Endometrial microvascular endothelial cells (primary cell): ENCODE results near the gene ZNF787. TPM values are rescaled to one million over a fixed set of nuclear protein-coding genes. Genes with fewer than 3 reads are reported as not detected.

Source experiments
- in situ Hi-C: cut with HindIII; loops from 2 replicates; pipeline ENCODE4 v1.10.0; 2017; ENCODE audit warnings: low sequenced_read_pairs, low pct_unique_long_range_greater_than_20kb; ENCODE audit errors: inconsistent ontology term
- total RNA-seq: library from RNA; depleted of rRNA; stranded (reverse); fragments of >200 nt; gene quantifications from one replicate; pipeline ENCODE4 v1.2.3, GENCODE V29; 2015; ENCODE audit errors: inconsistent ontology term

The ZNF787 gene
- total RNA-seq, 1 donor from 2014 or later, result 15.5 TPM

DNA sequence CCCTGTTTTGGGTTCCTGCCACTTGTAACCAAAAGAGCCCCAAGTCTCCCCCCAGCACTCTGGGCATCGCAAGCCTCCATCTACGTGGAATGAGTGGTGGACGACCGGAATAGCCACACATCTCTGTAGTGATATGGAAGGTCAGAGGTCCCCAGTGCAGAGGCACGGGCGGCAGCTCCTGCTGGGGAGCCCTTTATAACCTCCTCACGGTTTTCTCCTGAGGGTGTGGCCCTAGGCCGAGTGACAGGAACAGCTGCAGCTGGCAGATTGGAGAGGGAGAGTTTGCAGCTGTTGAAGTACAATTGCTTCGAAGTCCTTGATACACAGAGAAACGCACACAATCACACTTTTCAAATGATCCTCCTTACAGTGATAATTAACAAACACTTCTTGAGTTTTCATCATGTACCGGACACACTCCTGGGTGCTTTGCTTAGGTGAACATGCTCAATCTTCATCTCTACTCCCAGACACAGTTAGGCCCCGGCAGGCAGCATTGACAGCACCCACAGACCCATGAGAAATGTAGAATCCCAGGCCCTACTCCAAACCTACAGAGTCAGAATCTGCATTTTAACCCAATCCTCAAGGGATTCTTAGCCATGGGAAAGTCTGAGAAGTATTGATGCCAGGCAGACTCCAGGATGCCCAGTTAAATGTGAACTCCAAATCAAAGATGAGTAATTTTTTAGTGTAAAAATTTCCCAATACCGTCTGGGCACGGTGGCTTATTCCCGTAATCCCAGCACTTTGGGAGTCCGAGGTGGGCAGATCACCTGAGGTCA lies 4.9 kb upstream of the ZNF787 start:
- in situ Hi-C loops, result no loop called here

DNA sequence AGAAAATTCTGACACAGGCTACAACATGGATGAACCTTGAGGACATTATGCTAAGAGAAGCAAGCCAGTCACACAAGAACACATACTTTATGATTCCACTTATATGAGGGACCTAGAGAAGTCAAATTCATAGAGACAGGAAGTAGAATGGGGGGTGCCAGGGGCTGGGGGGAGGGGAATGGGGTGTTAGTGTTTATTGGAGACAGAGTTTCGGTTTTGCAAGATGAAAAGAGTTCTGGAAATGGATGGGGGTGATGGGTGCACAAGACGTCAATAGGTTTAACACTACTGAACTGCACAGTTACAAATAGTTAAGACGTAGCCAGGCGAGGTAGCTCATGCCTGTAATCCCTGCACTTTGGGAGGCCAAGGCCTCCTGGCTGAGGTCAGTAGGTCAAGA lies 3.5 kb upstream of the ZNF787 start:
- in situ Hi-C loops, result no loop called here

- in situ Hi-C loops, result no loop called here
Observed at GRCh38 chr19:56123266-56123891, 2.3 kb upstream of the ZNF787 start.

- in situ Hi-C loops, result no loop called here
Observed at GRCh38 chr19:56120371-56121179, 520 bp downstream of the ZNF787 start.

DNA sequence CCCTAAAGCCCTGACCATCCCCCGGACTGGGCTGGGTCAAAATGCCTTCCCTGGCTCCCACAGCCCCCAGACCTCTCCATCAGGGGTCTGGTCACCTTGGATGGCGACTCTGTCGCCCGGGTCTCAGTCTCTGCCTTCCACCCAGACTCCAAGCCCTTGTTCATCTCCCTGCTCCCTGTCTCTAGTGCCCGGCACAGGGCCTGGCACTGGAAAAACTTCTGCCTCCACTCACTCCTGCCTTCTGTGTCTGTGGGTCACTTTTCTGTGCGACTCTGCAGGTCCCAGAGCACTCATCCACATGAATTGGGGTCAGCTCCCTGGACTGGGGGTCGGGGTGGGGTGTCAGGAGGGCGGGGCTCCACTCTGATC lies 1.1 kb downstream of the ZNF787 start:
- in situ Hi-C loops, result no loop called here

- in situ Hi-C loops, result no loop called here
Observed at GRCh38 chr19:56119582-56119978, 1.5 kb downstream of the ZNF787 start.

DNA sequence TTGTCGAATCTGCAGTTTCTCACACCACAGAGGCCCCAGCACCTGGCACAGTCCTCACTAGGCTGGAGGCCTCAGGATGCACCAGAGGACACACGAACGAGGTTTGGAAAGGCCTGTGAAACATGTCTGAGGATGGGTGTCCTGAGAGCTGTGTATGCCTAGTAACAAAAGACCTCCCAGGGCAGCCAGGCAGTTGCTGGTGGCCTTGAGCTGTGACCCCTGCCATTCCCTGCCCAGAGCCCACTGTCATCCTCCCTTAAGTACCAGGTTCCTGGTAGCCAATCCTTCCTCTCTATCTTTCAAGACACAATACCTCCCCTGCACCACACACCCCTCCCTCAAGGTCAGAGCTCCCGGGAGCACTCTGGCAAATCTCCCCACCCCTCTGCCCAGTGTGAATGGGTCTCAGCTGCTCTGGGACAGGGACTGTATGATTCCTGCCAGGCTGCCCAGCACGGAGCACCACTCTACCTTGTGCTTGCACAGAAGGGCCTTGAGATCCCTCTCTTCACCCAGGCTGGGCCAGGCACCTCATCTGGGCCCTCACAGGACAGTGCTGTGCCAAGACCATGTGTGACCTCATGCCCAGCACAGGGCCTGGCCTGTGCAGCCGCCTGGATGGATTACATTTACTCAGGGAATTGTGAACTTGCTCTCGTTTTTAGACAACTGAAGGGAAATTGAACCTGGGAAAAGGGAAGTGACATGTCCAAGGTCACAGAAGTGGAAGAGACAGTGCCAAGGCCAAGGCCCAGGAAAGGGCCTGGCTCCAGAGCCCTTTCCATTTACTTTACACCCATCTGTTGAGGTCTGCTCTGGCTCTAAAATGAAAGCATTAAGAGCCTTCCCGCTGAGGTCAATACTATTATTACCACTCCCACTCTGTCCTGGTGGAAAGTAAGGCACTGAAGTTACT lies 2.2 kb downstream of the ZNF787 start:
- in situ Hi-C loops, result no loop called here

DNA sequence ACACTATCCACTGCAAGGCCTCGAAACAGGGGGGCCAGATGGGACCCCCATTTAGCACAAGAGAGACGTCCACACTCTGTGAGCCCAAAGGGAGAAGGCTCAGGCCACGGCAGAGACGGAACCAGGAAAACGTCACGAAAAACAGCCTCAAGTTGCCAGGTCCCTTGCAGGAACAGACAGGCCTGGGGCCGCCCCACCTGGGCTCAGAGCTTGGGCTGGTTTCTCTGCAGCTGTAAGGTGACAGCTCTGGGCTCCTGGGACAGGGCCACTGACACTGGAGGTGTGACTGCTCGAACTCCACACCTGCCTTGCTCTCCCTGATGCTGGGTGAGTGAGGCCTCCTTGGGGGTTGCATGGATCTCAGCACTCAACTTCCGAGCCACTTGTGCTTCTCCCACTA lies 3.2 kb downstream of the ZNF787 start:
- in situ Hi-C loops, result no loop called here

- in situ Hi-C loops, result no loop called here
Observed at GRCh38 chr19:56117376-56117884, 3.7 kb downstream of the ZNF787 start.

- in situ Hi-C loops, result no loop called here
Observed at GRCh38 chr19:56116606-56117005, 4.5 kb downstream of the ZNF787 start.

DNA sequence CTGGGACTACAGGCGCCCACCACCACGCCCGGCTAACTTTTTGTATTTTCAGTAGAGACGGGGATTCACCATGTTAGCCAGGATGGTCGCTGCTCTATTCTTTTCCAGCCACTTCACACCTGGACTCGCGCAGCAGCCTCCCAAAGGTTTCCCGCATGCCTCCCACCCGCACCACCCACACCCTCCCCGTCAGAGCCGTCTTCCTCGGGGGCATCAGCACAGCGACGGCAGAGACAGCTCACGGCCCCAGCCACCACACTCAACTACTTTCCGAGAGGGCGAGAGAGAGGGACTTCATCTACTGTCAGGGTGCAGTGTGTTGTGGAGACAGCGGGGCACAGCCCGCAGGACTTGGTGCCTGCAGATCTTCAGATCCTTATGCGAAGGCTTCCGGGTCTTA lies 5.6 kb downstream of the ZNF787 start:
- in situ Hi-C loops, result no loop called here

DNA sequence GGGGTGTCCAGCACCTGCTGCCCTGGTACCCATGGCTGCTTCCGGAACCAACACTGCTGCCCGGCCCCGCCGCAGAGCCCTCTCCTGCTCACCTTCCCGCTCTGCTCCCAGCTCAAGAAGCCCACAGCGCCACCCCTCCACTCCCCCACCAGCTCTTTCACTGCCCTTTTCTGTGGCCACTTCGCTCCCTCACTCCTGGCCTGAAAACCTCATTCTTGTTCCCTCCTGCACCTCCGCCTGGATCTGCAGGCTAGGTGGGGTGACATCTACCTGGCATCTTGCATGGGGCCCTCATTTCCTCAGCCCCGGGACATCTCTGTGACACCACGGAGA lies 6.4 kb downstream of the ZNF787 start:
- in situ Hi-C loops, result no loop called here

GRCh38 chr19:56114051-56114777 lies 6.9 kb downstream of the ZNF787 start:
- in situ Hi-C loops, result no loop called here

DNA sequence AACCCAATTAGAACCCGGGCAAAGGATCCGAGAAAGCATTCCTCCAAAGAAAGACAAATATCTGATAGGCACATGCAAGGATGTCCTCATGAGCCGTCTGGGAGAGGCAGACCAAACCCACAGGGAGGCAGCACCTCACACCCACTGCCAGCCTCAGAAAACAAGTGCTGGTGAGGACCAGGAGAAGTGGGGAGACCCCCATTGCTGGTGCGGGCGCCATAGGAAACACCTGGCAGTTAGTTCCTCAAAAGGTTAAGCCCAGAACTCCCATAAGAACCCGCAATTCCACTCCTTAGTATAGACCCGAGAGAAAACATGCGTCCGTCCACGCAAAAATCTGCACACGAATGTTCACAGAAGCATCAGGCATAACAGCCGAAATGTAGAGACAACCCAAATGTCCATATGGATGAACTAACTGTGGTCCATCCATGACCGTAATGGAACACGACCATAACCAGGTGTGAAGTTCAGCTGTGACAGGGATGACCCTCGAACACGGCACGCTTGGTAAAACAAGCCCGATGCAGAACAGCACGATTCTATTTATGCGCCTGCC lies 7.9 kb downstream of the ZNF787 start:
- in situ Hi-C loops, result no loop called here

GRCh38 chr19:56112313-56112709 lies 8.8 kb downstream of the ZNF787 start:
- in situ Hi-C loops, result no loop called here

DNA sequence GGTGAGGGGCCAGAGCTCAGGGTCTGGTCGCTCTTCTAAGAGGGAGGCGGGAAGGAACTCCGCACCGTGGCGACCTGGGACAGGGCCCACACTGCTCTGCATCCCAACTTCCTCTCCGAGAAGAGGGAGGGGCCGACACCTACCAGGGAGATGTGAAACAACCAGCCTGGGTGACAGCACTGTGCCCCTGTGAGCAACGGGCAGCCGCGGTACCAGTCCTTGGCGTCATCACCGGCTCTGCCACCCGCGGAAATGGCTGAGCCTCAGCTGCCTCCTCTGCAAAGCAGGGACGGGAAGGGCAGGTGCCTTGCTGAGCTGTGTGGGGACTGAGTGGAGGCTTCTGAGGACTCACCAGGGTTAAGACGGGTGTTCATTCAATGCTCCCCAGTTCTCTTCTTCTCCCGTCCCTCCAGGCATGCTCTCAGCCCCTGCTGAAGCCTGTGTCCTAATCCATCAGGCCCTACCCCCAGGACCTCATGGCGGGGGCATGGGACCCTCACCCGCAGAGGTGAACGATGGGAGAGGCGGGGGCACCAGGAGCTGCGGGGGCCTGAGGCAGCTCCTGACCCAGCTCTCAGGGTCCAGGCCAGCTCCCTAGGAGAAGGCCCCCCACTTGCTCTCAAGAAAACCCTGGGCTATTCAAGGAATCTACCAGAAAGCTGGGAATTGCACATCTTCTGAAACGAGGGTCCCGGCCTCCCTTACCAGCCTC lies 9.3 kb downstream of the ZNF787 start:
- in situ Hi-C loops, result no loop called here
